HG03520 (cell line): Measurements from ENCODE around the gene RNF182.
"Not testable (repeated sequence)": the region's sequence is repeated elsewhere in the genome, so short reads cannot be mapped to it uniquely, and the experiment has no call there.

Source experiments
- ATAC-seq: cut with Tn5 transposase; IDR thresholded peaks from one replicate; pipeline ENCODE4 v1.9.1; 2021; ENCODE audit warnings: mild to moderate bottlenecking, moderate library complexity; ENCODE audit not compliant: unreplicated experiment

The RNF182 gene

DNA sequence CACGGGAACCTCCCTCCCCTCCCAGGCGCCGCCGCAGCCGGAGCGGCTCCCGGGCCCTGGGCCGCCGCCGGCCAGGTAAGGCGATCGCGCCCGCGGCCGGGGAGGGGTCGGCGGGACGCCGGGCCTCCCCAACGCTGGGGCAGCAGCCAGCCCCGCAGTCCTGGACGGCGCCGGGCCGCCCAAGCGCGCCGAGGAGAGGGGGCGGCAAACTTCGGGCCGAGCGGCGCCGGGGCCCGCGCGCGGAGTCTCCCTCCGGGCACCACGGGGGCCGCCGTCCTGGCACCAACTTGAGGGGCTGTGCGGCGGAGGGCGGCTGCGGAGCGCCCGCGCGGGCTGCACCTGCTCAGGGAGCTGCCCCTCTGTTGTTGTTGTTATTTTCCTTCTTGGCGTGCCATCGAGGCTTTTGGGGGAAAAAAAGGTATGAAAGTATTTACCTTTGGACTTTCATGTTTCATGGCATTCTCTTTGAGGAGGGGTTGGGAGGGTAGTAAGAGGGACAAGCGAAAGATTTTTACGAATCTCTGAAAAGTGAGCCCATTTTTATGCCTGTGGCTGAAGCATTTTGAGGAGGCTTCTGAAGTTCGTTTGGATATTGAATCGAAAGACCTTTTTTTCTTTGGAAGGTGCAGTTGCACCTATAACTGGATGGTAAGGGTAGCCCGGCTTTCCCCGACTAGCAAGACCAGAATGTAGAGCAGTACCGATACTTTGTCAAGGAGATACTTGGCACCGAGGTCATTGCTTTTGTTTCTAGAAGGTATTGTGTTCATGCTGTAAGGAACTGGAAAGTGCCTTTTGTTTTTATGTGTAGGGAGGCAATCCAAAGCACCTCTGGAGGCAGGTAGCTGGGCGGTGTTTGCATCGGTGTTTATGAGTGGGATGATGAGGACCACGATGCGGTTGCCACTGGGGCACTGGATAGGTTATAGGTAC, at the start of gene RNF182:
Gene RNF182, plus strand, starts transcription at position 4 of the 933 bp plus-strand sequence. CDS start 52,168 bp downstream, outside the sequence.
- ATAC-seq, result no peak

DNA sequence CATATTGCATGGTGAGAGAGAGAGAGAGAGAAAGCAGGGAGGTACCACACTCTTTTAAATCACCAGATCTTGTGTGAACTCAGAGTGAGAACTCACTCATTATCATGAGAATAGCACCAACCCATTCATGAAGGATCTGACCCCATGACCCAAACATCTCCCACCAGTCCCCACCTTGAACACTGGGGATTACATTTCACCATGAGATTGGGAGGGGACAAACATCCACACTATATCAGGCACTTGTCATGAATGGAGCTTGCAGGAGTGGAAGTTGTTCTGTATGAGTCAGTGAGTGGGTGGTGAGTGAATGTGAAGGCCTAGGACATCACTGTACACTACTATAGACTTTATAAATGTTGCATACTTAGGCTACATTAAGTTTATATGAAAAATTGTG, 47.7 kb upstream of the RNF182 start:
- ATAC-seq, result no peak

DNA sequence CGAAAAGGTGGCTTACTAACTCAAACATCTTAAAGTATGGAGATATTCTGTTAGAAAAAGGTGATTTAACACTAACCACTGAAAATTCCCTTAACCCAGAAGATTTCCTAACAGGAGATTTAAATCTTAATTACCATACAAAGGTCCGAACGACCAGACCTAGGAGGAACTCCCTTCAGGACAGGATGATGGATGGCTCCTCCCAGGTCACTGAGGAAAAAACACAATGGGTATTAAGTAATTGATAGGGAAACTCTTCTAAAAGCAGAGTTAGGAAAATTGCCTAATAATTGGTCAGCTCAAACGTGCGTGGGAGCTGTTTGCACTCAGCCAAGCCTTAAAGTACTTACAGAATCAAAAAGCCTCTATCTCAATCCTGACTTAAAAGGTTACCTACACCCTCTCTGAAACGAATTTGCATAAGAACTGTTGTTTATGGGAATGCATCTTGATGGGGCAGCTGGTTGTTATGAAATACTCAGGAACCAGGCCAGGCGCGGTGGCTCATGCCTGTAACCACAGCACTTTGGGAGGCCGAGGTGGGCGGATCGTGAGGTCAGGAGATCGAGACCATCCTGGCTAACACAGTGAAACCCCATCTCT, 44.6 kb upstream of the RNF182 start:
- ATAC-seq, result not testable (repeated sequence)

GRCh38 chr6:13881621-13882165, 43.1 kb upstream of the RNF182 start:
- ATAC-seq, result no peak

DNA sequence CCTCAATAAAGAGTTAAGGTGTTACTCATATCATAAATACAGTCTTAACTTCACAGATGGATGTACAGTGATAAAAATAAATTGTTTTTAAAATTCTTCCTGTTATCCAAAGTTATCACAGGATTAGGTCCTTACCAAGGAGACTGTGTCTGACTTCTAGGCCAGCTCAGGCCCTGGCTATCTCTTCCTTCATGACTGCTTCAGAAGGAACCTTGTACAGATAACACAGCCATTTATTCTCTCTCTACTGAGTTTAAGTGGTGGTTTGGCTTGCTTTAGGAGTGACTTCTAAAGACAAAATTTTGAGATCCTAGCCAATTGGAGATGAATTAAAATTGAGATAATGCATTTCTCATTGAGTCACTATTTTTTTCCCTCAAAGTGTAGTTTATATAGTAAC, 40.8 kb upstream of the RNF182 start:
- no peak for ATAC-seq

DNA sequence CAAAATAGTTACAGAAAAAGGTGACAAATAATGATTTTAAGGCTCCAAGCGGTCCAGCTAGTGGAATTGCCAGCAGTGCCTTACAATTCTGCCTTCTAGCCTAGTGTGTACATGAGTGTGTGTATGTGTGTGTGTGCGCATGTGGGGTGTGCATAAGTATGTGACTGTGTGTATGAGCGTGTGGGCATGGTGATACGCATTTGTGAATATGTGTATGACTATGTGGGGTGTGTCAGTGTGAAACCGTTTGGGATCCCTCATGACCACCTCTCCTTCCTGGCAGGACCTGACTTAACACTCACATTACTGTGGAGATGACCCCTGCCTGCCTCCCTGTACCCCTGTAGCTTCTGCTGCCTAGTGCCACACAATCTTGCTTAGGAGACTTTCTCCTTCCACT, 40.4 kb upstream of the RNF182 start:
- no peak for ATAC-seq

DNA sequence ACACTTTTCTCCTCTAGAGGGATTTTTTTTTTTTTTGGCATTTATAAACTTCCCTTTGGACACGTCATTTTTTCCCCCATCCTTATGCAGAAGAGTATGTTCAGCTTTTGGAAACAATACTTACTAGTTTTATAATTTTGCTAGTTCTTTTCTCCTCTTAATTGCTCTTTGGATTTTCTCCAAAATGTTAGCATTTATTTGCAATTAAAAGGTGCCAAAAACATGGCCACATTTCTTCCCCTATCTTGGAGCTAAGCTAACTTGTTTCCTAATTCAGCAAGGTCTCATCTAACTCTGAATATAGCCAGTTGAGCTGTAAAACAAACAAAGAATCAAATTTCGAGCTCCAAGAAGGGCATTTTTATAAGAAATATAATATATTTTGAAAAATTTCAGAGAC, 39.2 kb upstream of the RNF182 start:
- no peak for ATAC-seq

GRCh38 chr6:13886949-13887348, 37.8 kb upstream of the RNF182 start:
- ATAC-seq, result no peak

GRCh38 chr6:13892017-13892645, 32.6 kb upstream of the RNF182 start:
- ATAC-seq, result no peak

GRCh38 chr6:13902922-13903321, 21.8 kb upstream of the RNF182 start:
- no peak for ATAC-seq

DNA sequence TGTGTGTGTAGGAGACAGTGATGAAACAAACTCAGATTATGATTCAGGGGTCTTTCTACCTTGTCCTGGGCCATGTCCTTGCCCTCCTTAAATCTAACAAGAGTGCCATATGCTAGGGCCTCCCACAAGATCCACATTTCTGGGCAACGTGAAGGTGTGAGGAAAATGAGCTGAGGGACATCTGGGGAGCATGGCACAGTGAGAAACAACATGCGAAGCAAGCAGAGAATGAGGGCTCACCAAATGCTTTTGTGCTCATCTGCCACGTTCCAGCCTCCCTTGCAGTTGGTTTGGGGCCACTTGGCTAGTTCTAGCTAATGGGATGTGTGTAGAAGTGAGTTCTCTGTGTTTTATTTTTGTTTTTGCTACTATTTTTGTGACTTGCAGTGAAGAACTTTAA, 21.4 kb upstream of the RNF182 start:
- ATAC-seq, result no peak

DNA sequence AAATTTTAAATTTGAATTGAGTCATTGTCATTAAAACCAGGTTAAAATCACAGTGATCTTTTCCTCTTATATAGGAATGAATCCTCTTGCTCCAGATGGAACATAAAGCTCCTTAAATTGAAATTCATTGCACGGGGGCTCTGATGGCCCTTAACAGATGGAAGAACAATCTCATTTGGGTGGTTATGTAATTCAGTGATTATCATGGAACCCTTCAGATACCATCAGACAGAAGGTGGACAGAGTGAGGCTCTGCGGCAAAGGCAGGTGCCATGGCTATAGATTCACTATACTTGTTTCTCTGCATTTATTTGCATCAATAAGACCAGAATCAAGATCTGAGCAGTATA, 17.8 kb upstream of the RNF182 start:
- no peak for ATAC-seq

DNA sequence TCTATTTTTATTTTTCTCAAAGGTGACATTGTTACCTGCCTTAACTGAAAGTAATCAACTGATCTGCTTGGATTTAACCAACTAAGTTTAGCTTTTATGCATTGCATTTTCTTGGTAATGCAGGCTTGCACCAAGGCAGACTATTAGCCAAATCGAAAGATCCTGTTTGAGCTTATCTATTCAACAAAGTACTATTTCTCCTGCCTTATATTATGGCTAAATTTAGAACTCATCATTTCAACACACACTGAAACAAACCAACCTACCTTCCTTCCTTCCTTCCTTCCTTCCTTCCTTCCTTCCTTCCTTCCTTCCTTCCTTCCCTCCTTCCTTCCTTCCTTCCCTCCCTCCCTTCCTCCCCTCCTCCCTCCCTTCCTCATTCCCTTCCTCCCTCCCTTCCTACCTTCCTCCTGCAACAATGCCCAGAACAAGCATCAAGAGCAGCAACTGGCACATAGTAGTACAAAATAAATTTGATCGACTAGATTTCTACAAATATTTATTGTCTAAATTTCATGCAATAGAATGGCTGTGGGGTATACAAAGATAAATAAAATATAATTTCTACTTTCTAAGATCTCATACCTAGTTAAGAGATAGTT, 17.0 kb upstream of the RNF182 start:
- ATAC-seq, result no peak

GRCh38 chr6:13908955-13909381, 15.8 kb upstream of the RNF182 start:
- no peak for ATAC-seq

DNA sequence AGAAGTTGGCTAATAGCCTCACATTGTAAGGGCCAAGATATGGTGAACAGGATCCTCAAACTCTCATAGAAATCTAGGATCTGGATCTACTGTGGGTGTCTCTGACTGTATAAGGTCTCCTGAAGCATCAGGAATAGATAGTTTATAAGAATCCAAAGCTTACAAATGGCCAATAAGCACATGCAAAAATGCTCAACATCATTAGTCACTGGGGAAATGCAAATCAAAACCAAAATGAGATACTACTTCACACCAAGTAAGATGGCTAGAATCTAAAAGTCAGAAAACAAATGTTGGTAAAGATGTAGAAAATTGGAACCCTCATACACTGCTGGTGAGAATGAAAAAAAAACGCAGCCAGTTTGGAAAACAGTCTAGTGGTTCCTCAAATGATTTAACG, 14.3 kb upstream of the RNF182 start:
- ATAC-seq, result no peak

DNA sequence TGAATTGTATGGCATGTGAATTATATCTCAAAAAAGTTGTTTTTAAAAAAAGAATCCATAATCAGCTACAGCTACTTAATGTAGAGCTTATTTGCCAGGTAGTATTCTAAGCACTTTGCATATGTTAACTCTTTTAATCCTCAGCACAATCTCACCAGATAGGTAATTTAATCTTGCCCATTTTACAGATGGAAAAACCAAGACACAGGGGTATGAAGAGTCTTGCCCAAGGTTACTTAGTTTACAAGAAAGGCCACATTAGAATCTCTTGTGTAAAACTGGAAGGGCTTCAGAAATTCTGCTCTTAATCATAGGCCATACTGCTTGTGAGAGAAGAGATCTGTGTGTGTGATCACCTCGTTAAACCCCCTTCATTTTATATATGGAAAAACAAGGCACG, 13.4 kb upstream of the RNF182 start:
- no peak for ATAC-seq

DNA sequence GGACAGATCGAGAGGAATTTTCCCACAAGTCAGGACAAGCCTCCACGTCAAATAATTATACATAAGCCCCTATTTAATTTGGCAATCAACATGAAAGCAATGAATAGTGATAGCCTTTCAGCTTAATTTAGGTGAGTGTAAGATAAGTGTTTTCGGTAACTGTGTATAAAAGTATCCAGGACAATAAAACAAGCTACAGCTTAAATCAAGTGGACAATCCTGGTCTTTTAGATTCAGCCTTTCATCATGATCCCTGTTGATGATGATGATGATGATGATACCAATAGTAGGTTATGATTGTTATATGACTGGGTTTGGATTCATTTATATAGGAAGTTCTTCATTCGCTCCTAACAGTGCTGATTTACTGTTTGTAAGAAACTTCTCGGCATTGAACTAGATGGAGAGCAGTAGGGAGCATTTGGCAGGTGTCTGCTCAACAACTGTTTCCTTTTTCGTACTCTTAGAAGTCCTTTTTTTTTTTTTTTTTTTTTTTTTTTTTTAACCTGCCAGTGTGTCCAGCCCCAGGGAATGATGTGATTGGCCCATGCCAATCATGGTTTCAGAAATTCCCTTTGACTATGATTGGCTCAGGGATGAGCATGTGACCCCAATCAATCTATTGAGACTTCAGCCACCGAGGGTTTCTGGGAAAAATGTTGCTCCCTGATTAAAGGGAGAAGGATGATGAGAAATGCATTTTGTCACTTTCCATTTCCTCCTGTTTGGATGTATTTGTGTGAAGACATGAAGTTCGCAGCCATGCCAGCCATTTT, 11.3 kb upstream of the RNF182 start:
- no peak for ATAC-seq

- ATAC-seq, result no peak
These were observed 10.4 kb upstream of the RNF182 start for GRCh38 chr6:13914351-13914750.

DNA sequence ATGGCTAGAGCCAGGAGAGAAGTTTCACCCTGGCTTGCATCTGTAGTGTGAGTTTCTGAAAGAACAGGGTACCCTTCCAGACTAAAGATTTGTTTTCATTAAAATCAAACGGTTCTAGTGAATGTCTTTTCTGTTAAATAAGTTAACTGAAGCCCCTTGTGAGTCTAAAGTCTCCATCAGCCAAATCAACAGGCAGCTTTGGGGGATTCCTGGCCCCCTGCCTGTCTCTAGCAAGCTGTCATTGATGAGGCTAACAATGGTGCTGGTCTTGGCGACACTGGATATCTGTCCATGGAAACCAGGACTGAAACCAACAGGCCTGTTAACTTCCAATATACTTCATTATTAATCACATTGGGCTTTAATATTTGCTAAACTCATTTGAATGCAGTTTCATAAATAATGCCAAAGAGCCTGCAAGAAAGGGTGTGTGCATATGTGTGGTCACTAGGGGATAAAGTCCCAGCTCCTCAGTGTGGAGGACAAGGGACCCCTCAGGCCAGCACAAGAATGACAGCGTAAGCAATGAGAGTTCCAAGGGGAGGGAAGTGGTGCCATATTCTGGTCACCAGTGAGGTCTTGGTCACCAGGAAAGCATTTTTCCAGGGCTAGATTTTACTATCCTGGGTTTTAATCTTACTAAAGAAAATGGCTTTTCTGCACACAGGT, 9.1 kb upstream of the RNF182 start:
- no peak for ATAC-seq
